Osteoblast (primary cell): Measurements from ENCODE around the gene AFM. TPM values are rescaled to one million over a fixed set of nuclear protein-coding genes. Genes with fewer than 3 reads are reported as not detected.

Experiments
- DNase-seq: peaks from one replicate; pipeline ENCODE4 v3.0.0; 2011; ENCODE audit warnings: low spot score, mixed read lengths; ENCODE audit not compliant: insufficient read length; ENCODE audit errors: missing footprints
- H2AFZ ChIP-seq: 2 replicates; pipeline ENCODE4 v1.6.0; 2011; ENCODE audit warnings: mild to moderate bottlenecking, low read length
- H3K27ac ChIP-seq: 2 replicates; pipeline ENCODE4 v1.5.1; 2011; ENCODE audit warnings: mild to moderate bottlenecking, low read depth, low read length, moderate library complexity
- H3K27me3 ChIP-seq: 2 replicates; pipeline ENCODE4 v1.6.0; 2012; ENCODE audit warnings: mild to moderate bottlenecking, control low read depth, inconsistent platforms, low read length, moderate library complexity; ENCODE audit not compliant: insufficient read depth
- H3K36me3 ChIP-seq: 2 replicates; pipeline ENCODE4 v1.5.1; 2011; ENCODE audit warnings: mild to moderate bottlenecking, low read length, control low read depth, moderate library complexity; ENCODE audit not compliant: insufficient read depth
- H3K4me1 ChIP-seq: 2 replicates; pipeline ENCODE4 v1.5.1; 2011; ENCODE audit warnings: mild to moderate bottlenecking, low read length, control low read depth, moderate library complexity; ENCODE audit not compliant: insufficient read depth
- H3K4me2 ChIP-seq: 2 replicates; pipeline ENCODE4 v1.6.0; 2011; ENCODE audit warnings: mild to moderate bottlenecking, low read length; ENCODE audit not compliant: insufficient read depth
- H3K4me3 ChIP-seq: fragments of 200-600 bp; sonication (generic); 3 replicates; pipeline ENCODE4 v1.5.1; 2012; ENCODE audit warnings: mild to moderate bottlenecking, low read length, inconsistent platforms; ENCODE audit not compliant: insufficient read depth
- H3K79me2 ChIP-seq: 2 replicates; pipeline ENCODE4 v1.6.0; 2012; ENCODE audit warnings: mild to moderate bottlenecking, low read length, control low read depth, inconsistent platforms; ENCODE audit not compliant: insufficient read depth
- H3K9me3 ChIP-seq: 2 replicates; pipeline ENCODE4 v1.5.1; 2011; ENCODE audit warnings: low read depth, low read length, control low read depth
- H4K20me1 ChIP-seq: 2 replicates; pipeline ENCODE4 v1.6.0; 2012; ENCODE audit warnings: mild to moderate bottlenecking, low read length, control low read depth; ENCODE audit not compliant: insufficient read depth
- CTCF ChIP-seq: IDR thresholded peaks from 2 replicates; pipeline ENCODE4 v1.5.1; 2011; ENCODE audit warnings: mild to moderate bottlenecking, low read depth, low read length, moderate library complexity; ENCODE audit errors: extremely low read depth
- total RNA-seq: library from RNA; depleted of rRNA; stranded (reverse); fragments of >200 nt; gene quantifications from 2 replicates; pipeline ENCODE4 v1.2.3, GENCODE V29; 2012

The AFM gene
- total RNA-seq, 1 donor = not detected

DNA sequence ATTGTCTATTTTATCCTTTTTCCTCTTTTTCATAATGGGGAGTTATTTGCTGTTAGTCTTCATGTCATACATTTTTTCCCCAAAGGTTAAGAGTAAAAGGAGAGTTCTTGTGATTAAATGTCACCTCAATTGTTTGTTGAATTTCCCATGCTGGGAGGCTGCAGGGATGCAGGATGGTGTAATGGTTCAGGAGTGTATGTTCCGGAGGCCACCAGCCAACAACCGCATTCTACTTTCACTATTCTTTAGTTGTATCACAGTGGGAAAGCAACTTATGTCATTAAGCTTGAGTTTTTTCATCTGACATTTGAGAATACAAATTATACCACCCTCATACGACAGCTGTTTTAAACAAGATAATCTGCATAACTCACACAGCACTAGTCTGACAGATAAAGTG lies 30.1 kb upstream of the AFM start:
- H4K20me1 ChIP-seq = no peaks in the 10 kb centered on the region
- no peak for DNase-seq
- H3K4me2 ChIP-seq = no peak overlapping the region
- H3K36me3 ChIP-seq = no peaks in the 10 kb centered on the region
- no peak for TF ChIP-seq CTCF
- peaks cover 22% of the 10 kb centered on the region for H3K4me1 ChIP-seq
- H3K4me3 ChIP-seq = no peak overlapping the region
- H3K27me3 ChIP-seq = no peaks in the 10 kb centered on the region
- H3K9me3 ChIP-seq = no peaks in the 10 kb centered on the region
- H3K79me2 ChIP-seq = no peaks in the 10 kb centered on the region
- peak overlapping the region; percentile 99 for H3K27ac ChIP-seq
- no peak overlapping the region for H2AFZ ChIP-seq

DNA sequence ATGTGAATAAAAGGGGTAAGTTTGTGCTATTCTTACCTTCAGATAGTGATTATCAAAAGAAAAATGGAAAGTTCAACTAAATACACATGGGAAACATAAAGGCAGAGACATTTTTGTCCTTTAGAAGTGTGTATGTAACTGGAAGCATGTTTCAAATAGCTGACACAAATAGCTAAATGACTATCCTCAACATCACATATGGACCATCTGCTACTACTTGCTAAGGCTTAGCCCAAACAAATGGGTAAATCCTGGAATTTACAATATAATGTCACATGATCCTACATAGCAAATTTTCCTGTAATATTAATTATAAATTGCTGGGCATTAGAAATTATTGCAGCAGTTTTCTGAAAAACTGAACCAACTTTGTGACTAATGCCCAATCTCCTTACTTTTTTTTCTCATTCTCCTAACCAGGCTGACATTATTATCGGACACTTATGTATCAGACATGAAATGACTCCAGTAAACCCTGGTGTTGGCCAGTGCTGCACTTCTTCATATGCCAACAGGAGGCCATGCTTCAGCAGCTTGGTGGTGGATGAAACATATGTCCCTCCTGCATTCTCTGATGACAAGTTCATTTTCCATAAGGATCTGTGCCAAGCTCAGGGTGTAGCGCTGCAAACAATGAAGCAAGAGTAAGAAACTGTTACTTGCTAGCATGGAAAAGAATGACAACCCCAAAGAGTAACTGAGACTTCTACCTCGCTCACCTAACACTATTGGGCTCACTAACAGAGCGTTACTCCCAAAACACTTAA lies 29.4 kb upstream of the AFM start:
- no peaks in the 10 kb centered on the region for H4K20me1 ChIP-seq
- no peak for DNase-seq
- no peak overlapping the region for H3K4me3 ChIP-seq
- H3K9me3 ChIP-seq = no peaks in the 10 kb centered on the region
- peaks cover 22% of the 10 kb centered on the region for H3K4me1 ChIP-seq
- H3K4me2 ChIP-seq = no peak overlapping the region
- no peak for TF ChIP-seq CTCF
- no peak overlapping the region for H2AFZ ChIP-seq
- H3K27ac ChIP-seq = no peak overlapping the region
- no peaks in the 10 kb centered on the region for H3K27me3 ChIP-seq
- no peaks in the 10 kb centered on the region for H3K36me3 ChIP-seq
- no peaks in the 10 kb centered on the region for H3K79me2 ChIP-seq

GRCh38 chr4:73452953-73453700 lies 28.4 kb upstream of the AFM start:
- H3K9me3 ChIP-seq = no peaks in the 10 kb centered on the region
- no peaks in the 10 kb centered on the region for H3K79me2 ChIP-seq
- H3K4me1 ChIP-seq = peaks cover 16% of the 10 kb centered on the region
- H3K4me2 ChIP-seq = no peak overlapping the region
- no peak for TF ChIP-seq CTCF
- no peak overlapping the region for H3K27ac ChIP-seq
- H3K36me3 ChIP-seq = no peaks in the 10 kb centered on the region
- no peaks in the 10 kb centered on the region for H4K20me1 ChIP-seq
- no peak for DNase-seq
- no peaks in the 10 kb centered on the region for H3K27me3 ChIP-seq
- H3K4me3 ChIP-seq = no peak overlapping the region
- no peak overlapping the region for H2AFZ ChIP-seq

GRCh38 chr4:73453701-73454005 lies 27.9 kb upstream of the AFM start:
- no peaks in the 10 kb centered on the region for H3K27me3 ChIP-seq
- no peak for TF ChIP-seq CTCF
- no peak overlapping the region for H3K4me3 ChIP-seq
- no peak overlapping the region for H2AFZ ChIP-seq
- no peaks in the 10 kb centered on the region for H4K20me1 ChIP-seq
- H3K27ac ChIP-seq = no peak overlapping the region
- H3K36me3 ChIP-seq = no peaks in the 10 kb centered on the region
- DNase-seq = no peak
- no peak overlapping the region for H3K4me2 ChIP-seq
- H3K79me2 ChIP-seq = no peaks in the 10 kb centered on the region
- peaks cover 16% of the 10 kb centered on the region for H3K4me1 ChIP-seq
- no peaks in the 10 kb centered on the region for H3K9me3 ChIP-seq
